Ovary (tissue), 9 donors: ENCODE measurements around the gene MBD5. TPM values are rescaled to one million over a fixed set of nuclear protein-coding genes. Genes with fewer than 3 reads are reported as not detected.

ENCODE experiments used
- DNase-seq, 5 donors: peaks; one replicate each; pipeline ENCODE4 v3.0.0-alpha.2; 2019 to 2020
- H3K27ac ChIP-seq, 2 donors: fragments of 200-600 bp; one replicate each; pipeline versions ENCODE4 v1.5.1 to v1.8.0; 2019 to 2022
- H3K27me3 ChIP-seq: fragments of 200-600 bp; one replicate; pipeline ENCODE4 v1.8.0; 2022
- H3K36me3 ChIP-seq: fragments of 200-600 bp; sonication (generic); one replicate; pipeline ENCODE4 v1.5.1; 2019
- H3K4me1 ChIP-seq: one replicate; pipeline ENCODE4 v1.8.1; 2013; ENCODE audit warnings: mild to moderate bottlenecking, moderate library complexity; ENCODE audit not compliant: insufficient read depth
- H3K4me3 ChIP-seq: fragments of 200-600 bp; sonication (generic); one replicate; pipeline ENCODE4 v1.5.1; 2017
- H3K9me3 ChIP-seq, 2 donors: fragments of 200-600 bp in 1 of 2; sonication (generic) in 1 of 2; one replicate each; pipeline versions ENCODE4 v1.5.1 to v1.8.1; 2013 to 2019; ENCODE audit warnings: mild to moderate bottlenecking in 1 of 2, moderate library complexity in 1 of 2
- EP300 ChIP-seq: sonication (generic); formaldehyde crosslinking; IDR thresholded peaks from one replicate; pipeline ENCODE4 v1.6.1; 2017; ENCODE audit warnings: antibody characterized with exemption
- POLR2A ChIP-seq: fragments of 450-650 bp; IDR thresholded peaks from one replicate; pipeline ENCODE4 v1.6.1; 2017; ENCODE audit warnings: antibody characterized with exemption, mild to moderate bottlenecking, moderate library complexity
- WGBS, 3 donors: extraction: QIAGEN DNeasy Blood & Tissue Kit in 1 of 3; methylation state at CpG; one replicate each; pipeline versions ENCODE4 v1.1.5 to v1.1.7; 2013 to 2017; 5-methylcytosine and 5-hydroxymethylcytosine counted together
- intact Hi-C, 4 donors: fragments of 100-400 bp; cut with DNase I; formaldehyde crosslinking; loops; one replicate each; pipeline versions ENCODE4 v1.11.0 to v1.15.1; 2022 to 2023
- polyA plus RNA-seq, 2 donors: library from polyadenylated mRNA; stranded (reverse); fragments of 200-250 nt in 1 of 2; fragments of 350-450 nt in 1 of 2; fragmentation: Illumina TruSeq in 1 of 2; extraction: RNeasy Lipid Tissue Mini Kit (QIAGEN cat#74804) in 1 of 2; gene quantifications; one replicate each; pipeline ENCODE4 v1.2.3, GENCODE V29; 2013 to 2014
- total RNA-seq, 7 donors: library from RNA; depleted of rRNA in 2 of 7; stranded (reverse); fragments of >200 nt in 2 of 7; fragmentation: NEBNext Ultra II Directional in 3 of 7; extraction: Animal tissue kit (Norgen Biotek cat#: 25700) in 3 of 7; gene quantifications; one replicate each; pipeline versions ENCODE4 v1.1.0 to v1.2.4, GENCODE V29; 2016 to 2023
- TF ChIP-seq, protein P1 (sequence below), 3 donors: fragments of 450-650 bp in 2 of 3; fragments of 200-600 bp in 1 of 3; IDR thresholded peaks; one replicate each; pipeline versions ENCODE4 v1.5.1 to v1.8.0; 2016 to 2022; ENCODE audit warnings: antibody characterized with exemption in 3 of 3, mild to moderate bottlenecking in 1 of 3
- donor health status: DM: no; HTN: no; CAD: no; lungs with moderate emphysema.
- donor health status: DM: no; HTN: no; CAD: no.
- donor health status: Bipolar disorder and iron deficiency.
- donor health status: DM: yes; HTN: yes; CAD: no.
- donor health status: DM: no; HTN: no; CAD: no.
- donor health status: DM: yes; HTN: yes; CAD: no.

Gene MBD5
- total and polyA plus RNA-seq, 9 donors: 8.5 to 66.3 (median 45.8) TPM

DNA sequence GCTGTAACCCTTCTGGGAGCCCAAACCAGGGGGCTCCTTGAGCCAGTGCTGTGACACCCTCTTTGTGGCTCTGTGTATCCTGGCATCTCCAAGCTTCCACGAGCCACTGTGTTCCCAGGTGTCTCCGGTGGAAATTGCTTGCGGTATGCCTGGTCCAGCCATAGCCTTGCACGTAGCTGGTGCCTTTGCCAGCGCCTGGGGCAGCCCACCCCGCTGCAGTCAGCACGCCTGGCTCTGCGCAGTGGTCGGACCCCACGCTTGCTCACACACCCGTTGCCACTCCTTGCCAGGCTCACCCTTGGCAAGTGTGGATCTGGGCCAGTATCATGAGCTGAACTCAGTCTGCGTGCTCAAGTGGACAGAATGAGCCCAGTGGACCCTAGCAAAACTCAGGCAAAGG lies 152.3 kb downstream of the MBD5 start:
- intact Hi-C loops: no loop called here
- 97 to 99% (median 98%) methylated on average over 12 of the region's 12 CpGs for WGBS, 3 donors
- TF ChIP-seq, protein P1, sequence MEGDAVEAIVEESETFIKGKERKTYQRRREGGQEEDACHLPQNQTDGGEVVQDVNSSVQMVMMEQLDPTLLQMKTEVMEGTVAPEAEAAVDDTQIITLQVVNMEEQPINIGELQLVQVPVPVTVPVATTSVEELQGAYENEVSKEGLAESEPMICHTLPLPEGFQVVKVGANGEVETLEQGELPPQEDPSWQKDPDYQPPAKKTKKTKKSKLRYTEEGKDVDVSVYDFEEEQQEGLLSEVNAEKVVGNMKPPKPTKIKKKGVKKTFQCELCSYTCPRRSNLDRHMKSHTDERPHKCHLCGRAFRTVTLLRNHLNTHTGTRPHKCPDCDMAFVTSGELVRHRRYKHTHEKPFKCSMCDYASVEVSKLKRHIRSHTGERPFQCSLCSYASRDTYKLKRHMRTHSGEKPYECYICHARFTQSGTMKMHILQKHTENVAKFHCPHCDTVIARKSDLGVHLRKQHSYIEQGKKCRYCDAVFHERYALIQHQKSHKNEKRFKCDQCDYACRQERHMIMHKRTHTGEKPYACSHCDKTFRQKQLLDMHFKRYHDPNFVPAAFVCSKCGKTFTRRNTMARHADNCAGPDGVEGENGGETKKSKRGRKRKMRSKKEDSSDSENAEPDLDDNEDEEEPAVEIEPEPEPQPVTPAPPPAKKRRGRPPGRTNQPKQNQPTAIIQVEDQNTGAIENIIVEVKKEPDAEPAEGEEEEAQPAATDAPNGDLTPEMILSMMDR (IDR thresholded peaks at IDR 0.05): no peak
- TF ChIP-seq POLR2A: no peak
- no peak for TF ChIP-seq EP300

DNA sequence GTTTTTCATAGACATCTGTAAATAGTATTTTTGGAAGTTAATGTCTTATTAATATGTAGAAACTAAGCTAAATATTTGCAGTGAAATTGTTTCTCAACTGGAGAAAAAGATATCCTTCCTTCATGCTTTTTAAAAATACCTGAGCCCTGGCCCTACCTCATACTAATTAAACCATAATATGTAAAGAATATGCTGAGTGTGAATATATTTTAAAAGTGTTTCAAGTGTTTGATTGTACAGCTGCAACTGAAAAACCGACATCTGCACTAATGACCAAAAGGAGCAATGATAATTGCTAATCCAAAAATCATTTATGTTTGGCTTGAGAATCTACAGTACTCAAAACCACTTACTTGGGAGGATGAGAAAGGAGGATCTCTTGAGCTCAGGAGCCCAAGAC lies 156.7 kb downstream of the MBD5 start:
- Histone ChIP-seq H3K27me3 (no peaks in the 10 kb centered on the region), H3K27ac (no peak overlapping the region), H3K36me3 (no peaks in the 10 kb centered on the region), H3K4me3 (no peak overlapping the region), H3K9me3 (no peaks in the 10 kb centered on the region), H3K4me1 (no peaks in the 10 kb centered on the region)
- DNase-seq: no peak
- 60 to 79% (median 74%) methylated on average over 1 of the region's 1 CpG for WGBS, 3 donors
- intact Hi-C loops: no loop called here
- TF ChIP-seq POLR2A (no peak), EP300 (no peak)
- TF ChIP-seq, protein P1 (IDR thresholded peaks at IDR 0.05): no peak

More for the DNA sequence above, 152.3 kb downstream of the MBD5 start:
- H3K4me3 ChIP-seq: no peak overlapping the region
- no peak for DNase-seq
- H3K4me1 ChIP-seq: no peaks in the 10 kb centered on the region
- H3K27me3 ChIP-seq: no peaks in the 10 kb centered on the region
- H3K9me3 ChIP-seq: no peaks in the 10 kb centered on the region
- H3K36me3 ChIP-seq: no peaks in the 10 kb centered on the region
- H3K27ac ChIP-seq: no peak overlapping the region

DNA sequence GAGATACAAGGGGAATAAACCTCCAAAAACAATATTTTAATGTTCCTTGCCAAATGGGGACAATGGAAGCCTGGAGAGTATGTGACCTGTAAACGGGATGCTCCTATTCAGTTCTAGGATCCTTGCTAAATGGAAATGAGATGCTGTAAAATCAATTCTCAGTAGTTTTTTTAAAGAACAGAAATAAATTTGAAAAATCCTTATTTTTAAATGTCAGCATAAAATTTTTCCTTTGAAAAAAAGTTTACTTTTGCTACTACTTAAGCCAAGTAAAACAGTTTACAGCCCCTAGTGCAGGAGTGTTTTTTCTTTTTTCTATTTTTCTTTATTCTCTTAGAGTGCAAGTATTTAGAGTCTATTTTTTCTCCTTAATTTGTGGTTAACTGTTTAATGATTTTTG lies 158.8 kb downstream of the MBD5 start:
- H3K36me3 ChIP-seq: no peaks in the 10 kb centered on the region
- H3K9me3 ChIP-seq: no peaks in the 10 kb centered on the region
- 66 to 72% (median 70%) methylated on average over 1 of the region's 1 CpG for WGBS, 3 donors
- H3K27ac ChIP-seq: no peak overlapping the region
- intact Hi-C loops: no loop called here
- no peaks in the 10 kb centered on the region for H3K27me3 ChIP-seq
- H3K4me3 ChIP-seq: no peak overlapping the region
- no peaks in the 10 kb centered on the region for H3K4me1 ChIP-seq
- TF ChIP-seq POLR2A (no peak), EP300 (no peak)
- TF ChIP-seq, protein P1 (IDR thresholded peaks at IDR 0.05): no peak
- no peak for DNase-seq

DNA sequence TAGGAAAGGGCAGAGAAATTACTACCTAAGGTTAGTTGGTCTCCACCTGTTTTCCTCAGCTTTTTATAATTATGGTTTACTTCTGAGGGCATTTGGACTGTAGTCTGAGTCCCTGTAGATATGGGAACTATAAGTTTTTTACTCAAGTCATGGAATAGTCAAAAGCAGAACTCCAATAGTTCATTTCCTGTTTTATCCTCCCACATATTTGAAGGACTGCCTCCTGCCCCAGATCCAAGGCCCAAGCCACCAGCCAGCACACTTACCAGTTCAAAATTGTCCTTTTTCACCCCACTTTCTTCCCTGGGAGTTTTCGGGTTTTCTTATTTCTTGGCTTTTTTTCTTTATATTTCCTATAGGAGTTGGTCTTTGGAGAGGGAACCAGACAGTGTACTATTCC lies 164.1 kb downstream of the MBD5 start:
- Histone ChIP-seq H3K27ac (no peak overlapping the region), H3K36me3 (no peaks in the 10 kb centered on the region), H3K4me3 (no peak overlapping the region), H3K4me1 (no peaks in the 10 kb centered on the region), H3K9me3 (no peaks in the 10 kb centered on the region), H3K27me3 (no peaks in the 10 kb centered on the region)
- no peak for DNase-seq
- intact Hi-C loops: no loop called here
- TF ChIP-seq, protein P1 (IDR thresholded peaks at IDR 0.05): no peak
- TF ChIP-seq EP300: no peak
- no peak for TF ChIP-seq POLR2A
- 96 to 100% (median 98%) methylated on average over 1 of the region's 1 CpG for WGBS, 3 donors

DNA sequence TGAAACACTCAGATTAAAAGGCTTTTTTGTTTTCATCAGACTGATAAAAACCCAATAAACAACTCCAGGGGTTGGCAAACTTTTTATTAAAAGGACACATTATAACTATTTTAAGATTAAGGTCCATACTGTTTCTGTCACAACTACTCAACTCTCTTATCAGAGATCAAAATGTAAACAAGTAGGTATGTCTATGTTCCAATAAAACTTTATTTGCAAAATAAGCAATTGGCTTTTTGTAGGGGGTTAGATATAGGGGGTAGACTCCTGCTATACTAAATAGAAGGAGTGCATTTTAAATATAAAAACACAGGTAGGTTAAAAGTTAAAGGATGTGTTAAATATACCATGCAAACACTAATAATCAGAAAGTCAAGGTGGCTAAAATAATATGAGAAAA lies 174.0 kb downstream of the MBD5 start:
- intact Hi-C loops: no loop called here
- no peak overlapping the region for H3K4me3 ChIP-seq
- H3K4me1 ChIP-seq: no peaks in the 10 kb centered on the region
- H3K27ac ChIP-seq: no peak overlapping the region
- no peak for TF ChIP-seq POLR2A
- TF ChIP-seq, protein P1 (IDR thresholded peaks at IDR 0.05): no peak
- no peak for TF ChIP-seq EP300
- DNase-seq: no peak
- H3K36me3 ChIP-seq: no peaks in the 10 kb centered on the region
- no peaks in the 10 kb centered on the region for H3K27me3 ChIP-seq
- no peaks in the 10 kb centered on the region for H3K9me3 ChIP-seq
